ENCODE measurements around the gene AUTS2.

Gene AUTS2

DNA sequence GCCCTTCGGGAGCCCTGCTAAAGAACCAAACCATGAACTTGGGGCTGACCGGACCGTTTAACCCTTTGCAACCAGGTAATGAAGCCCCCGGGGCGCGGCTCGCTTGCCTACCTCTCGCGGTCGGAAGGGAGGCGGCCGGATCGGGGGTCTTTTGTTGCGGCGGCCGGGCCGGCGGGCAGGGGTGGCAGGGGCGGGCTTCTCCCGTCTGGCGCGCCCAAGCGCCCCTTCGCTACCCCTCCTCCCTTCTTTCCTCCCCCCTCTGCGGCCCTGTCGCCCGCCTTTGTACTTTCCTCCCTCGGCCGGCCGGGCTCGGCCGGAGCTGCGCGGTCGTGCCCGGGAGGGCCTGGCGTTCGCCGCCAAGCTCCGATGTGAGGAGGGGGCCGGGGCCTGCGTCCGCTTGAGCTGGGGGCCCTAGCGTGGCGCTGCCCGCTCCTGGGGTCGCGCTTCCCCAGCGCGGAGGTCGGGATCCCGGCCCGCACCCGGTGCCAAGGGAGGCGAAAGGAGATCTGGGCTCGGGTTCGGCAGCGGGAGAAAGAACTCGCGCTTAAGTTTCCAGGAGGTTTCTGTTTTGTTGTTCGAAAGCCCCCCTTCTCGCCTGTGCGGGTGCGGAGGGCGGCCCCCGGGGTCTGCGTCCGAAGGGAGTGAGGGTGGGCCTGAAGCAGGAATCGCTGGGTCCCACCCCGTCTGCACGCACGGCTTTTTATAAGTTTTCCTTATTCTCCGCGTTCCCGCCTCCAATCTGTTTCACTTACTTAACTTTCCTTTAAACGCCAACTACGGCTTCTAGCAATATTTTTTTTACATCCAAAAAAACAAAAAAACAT, 1096.9 kb downstream of the AUTS2 start:
- TF ChIP-seq, protein P1, sequence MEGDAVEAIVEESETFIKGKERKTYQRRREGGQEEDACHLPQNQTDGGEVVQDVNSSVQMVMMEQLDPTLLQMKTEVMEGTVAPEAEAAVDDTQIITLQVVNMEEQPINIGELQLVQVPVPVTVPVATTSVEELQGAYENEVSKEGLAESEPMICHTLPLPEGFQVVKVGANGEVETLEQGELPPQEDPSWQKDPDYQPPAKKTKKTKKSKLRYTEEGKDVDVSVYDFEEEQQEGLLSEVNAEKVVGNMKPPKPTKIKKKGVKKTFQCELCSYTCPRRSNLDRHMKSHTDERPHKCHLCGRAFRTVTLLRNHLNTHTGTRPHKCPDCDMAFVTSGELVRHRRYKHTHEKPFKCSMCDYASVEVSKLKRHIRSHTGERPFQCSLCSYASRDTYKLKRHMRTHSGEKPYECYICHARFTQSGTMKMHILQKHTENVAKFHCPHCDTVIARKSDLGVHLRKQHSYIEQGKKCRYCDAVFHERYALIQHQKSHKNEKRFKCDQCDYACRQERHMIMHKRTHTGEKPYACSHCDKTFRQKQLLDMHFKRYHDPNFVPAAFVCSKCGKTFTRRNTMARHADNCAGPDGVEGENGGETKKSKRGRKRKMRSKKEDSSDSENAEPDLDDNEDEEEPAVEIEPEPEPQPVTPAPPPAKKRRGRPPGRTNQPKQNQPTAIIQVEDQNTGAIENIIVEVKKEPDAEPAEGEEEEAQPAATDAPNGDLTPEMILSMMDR (IDR thresholded peaks at IDR 0.05), result no peak

DNA sequence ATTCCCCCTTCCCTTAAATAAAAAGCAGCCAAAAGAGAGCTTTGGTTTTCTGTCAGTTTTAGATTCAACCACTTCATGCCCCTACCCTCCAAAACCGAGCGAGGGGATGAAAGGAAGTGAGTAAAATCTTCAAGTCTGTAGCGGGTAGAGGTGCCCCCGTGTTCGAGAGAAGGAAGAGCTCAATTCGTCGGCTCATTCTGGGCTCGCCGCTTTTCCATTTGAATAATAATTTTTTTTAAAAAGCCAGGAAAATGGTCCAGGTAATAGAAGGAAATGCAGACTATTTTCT, 1097.5 kb downstream of the AUTS2 start:
- TF ChIP-seq, protein P1 (IDR thresholded peaks at IDR 0.05), result no peak

DNA sequence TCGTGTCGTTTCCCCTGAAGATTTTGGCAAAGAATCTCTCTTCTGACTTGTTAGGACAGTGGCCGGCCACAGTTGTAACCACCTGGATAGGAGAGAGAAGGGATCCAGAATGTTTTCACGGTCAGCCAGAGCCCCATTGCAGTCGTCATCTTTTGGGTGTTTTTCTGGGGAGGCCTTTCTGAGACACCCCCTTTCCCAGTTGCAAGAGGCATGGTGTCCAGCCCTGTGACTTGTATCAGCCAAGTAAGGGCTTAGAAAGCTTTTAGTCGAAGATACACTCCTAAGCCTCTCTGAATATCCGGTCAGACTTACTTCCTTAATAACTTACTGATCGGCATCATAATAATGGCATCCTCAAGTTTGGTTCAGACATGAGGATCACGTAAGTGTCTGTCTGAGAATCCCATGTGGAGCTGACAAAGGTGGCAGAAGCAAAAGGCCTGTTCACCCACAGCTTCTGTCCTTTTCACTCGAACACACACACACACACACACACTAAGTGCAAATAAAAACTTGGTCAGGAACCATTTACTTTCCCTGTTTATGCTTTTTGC, 1098.0 kb downstream of the AUTS2 start:
- TF ChIP-seq, protein P1 (IDR thresholded peaks at IDR 0.05), result no peak

DNA sequence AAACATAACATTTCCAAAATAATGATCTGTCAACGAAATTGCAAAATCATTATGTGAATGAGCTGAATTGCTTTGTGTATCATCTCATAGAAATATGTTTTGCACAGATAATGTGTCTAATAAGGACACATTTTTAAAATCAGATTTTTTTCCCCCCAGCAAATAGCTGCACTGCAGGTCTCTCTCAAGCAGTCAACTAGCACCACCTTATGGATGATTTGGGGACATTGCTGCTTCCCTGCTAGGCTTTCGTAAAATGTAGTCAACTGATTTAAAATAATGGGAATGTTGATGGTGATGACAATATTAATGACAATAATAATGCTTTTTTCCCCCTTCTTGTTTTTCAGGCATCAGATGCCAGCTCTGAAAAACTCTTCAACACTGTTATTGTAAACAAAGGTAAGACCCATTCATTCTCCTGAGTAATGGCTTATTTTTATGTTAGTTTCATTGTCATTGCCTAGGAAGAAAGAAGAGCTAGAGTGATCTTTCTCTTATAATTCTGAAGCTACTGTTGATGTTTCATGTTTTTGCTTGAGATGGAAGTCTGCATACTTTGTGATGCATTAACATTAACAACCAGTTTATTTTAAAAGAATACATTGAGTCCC, 1100.1 kb downstream of the AUTS2 start:
- TF ChIP-seq, protein P1 (IDR thresholded peaks at IDR 0.05), result peak; percentile 85

DNA sequence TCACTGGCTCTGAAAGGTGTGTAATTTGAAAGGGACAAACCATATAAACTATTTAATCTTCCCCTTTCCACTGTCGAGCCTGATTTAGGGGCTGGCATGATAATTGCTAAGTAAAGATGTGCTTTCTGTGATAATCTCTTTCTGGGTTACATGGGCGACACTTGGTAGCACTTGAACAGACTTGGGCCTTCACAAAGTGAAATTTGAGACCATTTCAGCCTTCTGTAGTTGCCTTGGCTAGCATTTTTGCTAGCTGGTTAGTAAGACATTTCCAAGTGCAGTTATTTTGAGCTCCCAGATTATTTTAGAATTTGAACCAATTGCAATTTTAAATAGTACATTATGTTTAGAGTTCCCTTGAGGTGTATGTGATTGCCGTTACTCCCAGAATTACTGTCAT, 1101.0 kb downstream of the AUTS2 start:
- TF ChIP-seq, protein P1 (IDR thresholded peaks at IDR 0.05), result no peak

DNA sequence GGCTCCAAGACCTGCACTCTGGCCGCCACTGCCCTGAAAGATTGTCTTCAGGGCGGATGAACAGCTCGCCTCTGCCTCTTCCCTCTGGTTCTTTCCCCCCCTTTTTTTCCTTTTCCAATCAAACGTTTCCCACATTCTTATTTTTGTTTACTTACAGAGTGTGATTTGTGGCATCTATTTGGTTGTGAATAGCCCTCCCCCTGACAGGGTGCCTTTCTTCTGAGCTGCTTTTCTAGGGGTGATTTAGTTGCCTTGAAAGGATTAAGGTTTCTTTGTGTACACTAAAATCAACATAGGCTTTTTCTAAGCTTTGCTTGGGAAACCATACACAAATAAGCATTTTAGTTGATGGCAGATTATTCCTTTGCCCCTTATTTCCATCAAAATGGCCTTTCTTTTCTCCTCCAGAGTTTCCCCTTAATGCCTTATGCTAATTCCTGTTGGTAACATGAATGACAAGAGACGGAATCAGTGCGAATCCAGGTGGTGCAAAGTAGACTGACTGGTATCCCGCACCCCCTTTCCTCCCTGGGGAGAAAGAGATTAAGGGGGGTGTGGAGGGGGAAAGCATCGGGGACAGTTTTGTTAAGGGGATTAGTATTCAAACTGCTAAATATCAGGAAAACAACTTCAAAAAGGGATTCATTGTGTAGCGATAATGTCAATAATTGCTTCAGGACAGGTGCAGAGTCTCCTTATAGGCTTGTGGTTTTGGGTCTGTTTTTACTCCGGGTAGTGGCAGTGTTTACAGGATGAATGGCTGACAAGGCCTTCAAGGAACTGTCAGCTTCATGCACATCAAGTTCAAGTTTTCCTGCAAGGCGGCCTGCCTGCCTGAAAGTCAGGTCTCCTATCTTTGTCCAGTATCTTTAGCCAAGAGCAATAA, 1102.0 kb downstream of the AUTS2 start:
- TF ChIP-seq, protein P1 (IDR thresholded peaks at IDR 0.05), result no peak

DNA sequence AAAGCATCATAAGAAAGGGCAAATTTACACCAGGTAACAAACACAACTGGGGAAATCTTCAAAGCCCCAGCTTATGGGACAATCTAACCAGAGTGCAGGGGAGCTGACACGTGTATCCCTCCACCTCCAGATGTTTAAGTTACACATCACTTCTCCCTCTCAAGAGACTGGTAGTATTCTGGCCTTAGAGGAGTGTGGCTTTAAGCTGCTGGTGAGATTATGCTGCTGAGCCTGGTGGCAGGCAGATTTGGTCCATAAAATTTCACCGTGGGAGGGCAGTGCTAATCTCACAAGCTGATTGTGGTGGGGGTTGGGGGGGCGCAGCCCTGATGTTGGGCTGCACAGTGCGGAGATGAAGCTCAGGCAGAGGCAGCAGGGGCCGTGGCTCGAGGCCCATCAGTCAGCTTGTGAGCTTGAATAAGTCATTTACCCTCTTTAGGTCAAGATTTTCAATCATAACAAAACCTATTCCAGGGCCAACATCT, 1102.7 kb downstream of the AUTS2 start:
- TF ChIP-seq, protein P1 (IDR thresholded peaks at IDR 0.05), result no peak

All from LNCAP (cell line).